HG03558 (cell line): ENCODE data around the gene AQP2.

ENCODE experiments used
- ATAC-seq: cut with Tn5 transposase; IDR thresholded peaks from one replicate; pipeline ENCODE4 v1.9.1; 2021; ENCODE audit warnings: moderate number of reproducible peaks; ENCODE audit not compliant: unreplicated experiment; ENCODE audit errors: extremely low read depth

The AQP2 gene

GRCh38 chr12:49953961-49954846 is 3.7 kb downstream of the AQP2 start:
- ATAC-seq: no peak

DNA sequence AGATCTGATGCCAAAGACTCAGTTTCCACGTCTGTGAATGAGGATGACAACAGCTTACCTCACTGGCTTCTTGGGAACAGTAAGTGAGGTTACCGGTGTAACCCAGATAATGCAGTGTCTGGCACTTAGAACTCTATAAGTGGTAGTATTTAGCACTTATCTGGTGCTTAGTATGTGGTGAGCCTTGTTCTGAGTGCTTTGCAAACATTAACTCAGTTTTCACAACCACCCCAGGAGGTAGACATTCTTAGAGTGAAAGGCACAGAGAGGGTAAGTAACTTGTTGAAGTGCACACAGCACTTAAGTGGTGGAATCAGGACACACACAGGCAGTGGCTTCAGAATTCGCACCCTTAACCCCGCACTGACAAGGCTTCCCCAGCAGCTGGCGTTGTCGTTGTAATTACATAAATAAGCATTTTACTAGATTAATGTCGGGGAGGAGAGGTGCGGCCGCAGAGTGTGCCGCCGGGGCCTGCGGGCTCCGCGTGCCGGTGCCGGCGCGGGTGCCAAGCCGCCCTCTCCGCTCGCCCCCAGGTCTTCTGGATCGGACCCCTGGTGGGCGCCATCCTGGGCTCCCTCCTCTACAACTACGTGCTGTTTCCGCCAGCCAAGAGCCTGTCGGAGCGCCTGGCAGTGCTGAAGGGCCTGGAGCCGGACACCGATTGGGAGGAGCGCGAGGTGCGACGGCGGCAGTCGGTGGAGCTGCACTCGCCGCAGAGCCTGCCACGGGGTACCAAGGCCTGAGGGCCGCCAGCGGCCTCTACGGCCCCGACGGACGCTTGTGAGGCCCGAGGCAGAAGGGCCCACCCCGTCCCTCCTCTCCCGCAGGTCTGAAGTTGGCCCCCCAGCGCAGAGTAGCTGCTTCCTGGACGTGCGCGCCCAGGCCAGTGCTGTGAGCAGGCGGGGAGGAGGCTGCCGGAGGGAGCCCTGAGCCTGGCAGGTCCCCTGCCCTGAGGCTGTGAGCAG is 4.6 kb downstream of the AQP2 start:
- no peak for ATAC-seq

GRCh38 chr12:49955899-49956662 is 5.5 kb downstream of the AQP2 start:
- no peak for ATAC-seq

DNA sequence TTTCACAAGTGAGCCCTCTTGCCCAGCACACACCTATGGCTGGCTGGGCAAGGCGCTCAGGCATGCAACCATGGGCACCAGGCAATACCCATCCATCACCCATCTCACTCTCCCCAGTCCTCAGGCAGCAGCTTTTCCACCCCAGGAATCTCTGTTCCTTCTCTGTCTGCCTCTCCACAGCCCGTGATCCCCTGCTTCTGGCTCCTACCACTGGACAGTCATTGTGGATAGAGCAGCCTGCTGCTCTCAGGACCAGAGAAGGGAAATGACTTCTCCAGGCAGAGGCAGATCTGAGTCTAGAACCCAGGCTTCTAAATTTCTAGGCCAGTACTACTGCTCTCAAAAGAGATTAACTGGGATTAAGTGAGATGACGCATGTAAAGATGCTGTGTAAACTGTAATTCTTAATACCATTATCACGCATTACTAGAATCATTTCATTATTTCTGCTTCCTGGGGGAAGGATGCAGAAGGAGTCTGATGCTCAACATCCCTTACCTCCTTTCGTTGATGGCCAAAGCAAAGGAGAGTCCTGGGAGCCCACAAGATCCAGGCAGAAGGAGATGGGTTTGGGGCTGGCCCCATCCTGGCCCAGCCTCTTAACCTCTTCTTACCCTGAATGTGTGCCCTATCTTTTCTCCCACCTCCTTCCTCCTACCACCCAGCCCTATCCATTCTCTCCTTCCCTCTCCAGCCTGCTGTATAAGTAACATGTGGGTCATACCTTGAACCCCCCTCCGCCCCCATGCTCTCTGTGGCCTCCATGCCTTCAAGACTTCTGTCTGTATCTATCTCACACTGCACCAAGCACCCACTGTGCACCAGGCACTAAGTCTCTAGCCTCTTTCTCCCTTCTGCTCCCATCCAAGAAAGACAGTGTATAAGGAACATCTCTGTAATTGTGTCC is 6.4 kb downstream of the AQP2 start:
- ATAC-seq: no peak

- ATAC-seq: no peak
Observed at GRCh38 chr12:49957570-49957967, 7.0 kb downstream of the AQP2 start.

GRCh38 chr12:49959685-49960473 is 9.3 kb downstream of the AQP2 start:
- no peak for ATAC-seq

- no peak for ATAC-seq
Observed at GRCh38 chr12:49960474-49961110, 10.1 kb downstream of the AQP2 start.

GRCh38 chr12:49961111-49961922 is 10.8 kb downstream of the AQP2 start, which contains the start of gene AQP5:
AQP5 (plus strand) TSS chr12:49961872; CDS start chr12:49962018, 146 bp downstream.
- no peak for ATAC-seq

DNA sequence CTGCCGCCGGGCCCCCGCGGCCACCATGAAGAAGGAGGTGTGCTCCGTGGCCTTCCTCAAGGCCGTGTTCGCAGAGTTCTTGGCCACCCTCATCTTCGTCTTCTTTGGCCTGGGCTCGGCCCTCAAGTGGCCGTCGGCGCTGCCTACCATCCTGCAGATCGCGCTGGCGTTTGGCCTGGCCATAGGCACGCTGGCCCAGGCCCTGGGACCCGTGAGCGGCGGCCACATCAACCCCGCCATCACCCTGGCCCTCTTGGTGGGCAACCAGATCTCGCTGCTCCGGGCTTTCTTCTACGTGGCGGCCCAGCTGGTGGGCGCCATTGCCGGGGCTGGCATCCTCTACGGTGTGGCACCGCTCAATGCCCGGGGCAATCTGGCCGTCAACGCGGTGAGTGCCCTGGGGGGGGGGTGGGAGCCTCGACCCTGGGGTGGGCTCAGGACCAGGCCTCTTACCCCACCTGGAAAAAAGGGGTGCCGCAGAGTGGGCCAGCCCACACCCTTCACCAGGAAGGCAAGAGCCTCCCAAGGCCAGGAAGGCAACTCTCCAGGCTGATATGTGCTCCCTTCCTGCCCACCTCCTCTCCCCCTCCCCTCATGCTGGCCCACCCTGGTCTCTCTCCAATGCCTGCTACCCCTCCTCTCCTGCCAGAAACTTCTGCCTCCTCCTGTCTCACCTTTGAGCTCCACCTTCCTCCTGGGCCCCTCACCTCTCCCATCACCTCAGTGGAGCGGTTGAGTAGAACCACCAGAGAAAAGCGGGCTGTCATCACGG is 11.6 kb downstream of the AQP2 start:
- ATAC-seq: no peak

- ATAC-seq: no peak
Observed at GRCh38 chr12:49962861-49963765, 12.6 kb downstream of the AQP2 start.

DNA sequence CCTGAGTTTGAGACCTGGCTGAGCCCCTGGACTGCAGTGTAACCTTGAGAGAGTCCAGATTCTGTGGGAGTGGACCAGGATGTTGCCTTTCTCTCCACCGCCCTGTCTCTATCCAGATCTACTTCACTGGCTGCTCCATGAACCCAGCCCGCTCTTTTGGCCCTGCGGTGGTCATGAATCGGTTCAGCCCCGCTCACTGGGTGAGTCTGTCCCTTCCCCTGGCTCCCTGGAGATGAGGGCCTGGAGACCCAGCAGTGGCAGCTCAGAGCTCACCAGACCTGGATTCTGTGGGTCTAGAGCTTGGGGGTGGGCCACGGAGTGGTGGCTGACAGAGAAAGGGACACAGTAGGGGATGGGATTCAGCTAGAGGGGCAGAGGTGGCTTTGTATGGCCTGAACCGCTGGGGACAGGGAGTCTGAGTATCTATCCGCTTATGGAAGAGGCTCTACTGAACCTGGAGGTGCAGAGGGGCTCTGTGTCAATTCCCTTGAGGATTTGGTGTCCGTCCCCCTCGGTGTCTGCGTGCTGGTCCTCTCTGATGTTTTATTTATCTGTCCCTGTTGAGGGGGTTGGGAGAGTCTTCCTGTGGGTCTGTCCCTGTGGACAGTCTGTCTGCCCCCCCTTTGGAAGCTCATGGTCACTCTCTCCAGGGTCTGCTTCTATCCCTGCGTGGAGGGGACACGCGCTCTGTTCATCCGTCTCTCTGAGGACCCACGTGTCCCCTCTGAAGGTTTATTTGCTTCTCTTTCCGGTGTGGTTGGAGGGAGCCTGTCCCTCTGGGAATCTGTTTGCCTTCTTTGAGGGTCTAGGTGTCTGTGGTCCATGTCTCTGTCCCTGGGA is 13.7 kb downstream of the AQP2 start:
- ATAC-seq: no peak

GRCh38 chr12:49964849-49965624 is 14.5 kb downstream of the AQP2 start:
- no peak for ATAC-seq

- ATAC-seq: no peak
Observed at GRCh38 chr12:49965836-49966235, 15.3 kb downstream of the AQP2 start.

DNA sequence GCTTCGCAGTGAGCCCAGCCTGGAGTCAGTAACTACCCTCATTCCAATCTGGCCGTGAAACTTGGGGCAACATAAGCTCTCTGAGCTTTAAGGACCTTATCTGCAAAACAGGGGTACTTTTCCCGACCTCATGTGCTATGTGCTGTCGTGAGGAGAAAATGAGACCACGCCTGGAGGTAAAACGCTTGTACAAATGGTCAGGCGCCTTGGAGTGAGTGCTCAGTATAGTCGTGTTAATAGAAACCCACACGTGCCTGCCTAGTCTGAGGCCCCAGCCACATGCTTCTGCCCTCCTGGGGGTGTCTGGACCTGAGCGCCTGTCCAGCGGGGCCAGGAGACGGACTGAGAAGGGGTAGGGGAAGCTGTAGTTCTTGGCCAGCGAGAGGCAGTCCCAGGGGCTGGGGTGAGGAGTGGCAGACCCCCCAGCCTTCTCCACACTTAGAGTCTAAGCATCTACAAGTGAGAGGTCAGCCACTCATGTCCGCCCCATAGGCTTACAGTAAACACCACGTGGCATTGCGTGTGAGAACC is 16.0 kb downstream of the AQP2 start:
- no peak for ATAC-seq
